MCF 10A (cell line): ENCODE measurements around the gene LRTM2. TPM values are rescaled to one million over a fixed set of nuclear protein-coding genes. Genes with fewer than 3 reads are reported as not detected.

Experiments used
- BruUV-seq: library from RNA; stranded (reverse); fragments of 400-500 nt; replicated peaks from 2 replicates; lab custom pipeline; 2021; lab: Mats Ljungman, UMichigan
- CTCF ChIA-PET: fragments of 300-600 bp; sonication (Branson Sonifier 250); formaldehyde crosslinking; extraction: SDS; loops from one replicate; lab custom pipeline; 2021; ENCODE audit warnings: antibody characterized with exemption, inconsistent platforms; lab: Yijun Ruan, JAX
- POLR2A ChIA-PET: fragments of 300-600, 350-650 bp; sonication (Branson Sonifier 250); formaldehyde crosslinking; extraction: SDS; loops from one replicate; lab custom pipeline; 2020; ENCODE audit warnings: antibody characterized with exemption, inconsistent platforms; lab: Yijun Ruan, JAX
- DNase-seq: peaks from one replicate; pipeline ENCODE4 v3.0.0-alpha.2; 2018; ENCODE audit not compliant: unreplicated experiment
- H3K27ac Mint-ChIP-seq: one replicate; pipeline ENCODE4 v1.8.0; 2022; ENCODE audit warnings: mild to moderate bottlenecking, low read depth, mixed read lengths; ENCODE audit not compliant: unreplicated experiment
- H3K27me3 Mint-ChIP-seq: one replicate; pipeline ENCODE4 v1.8.0; 2022; ENCODE audit warnings: mixed read lengths; ENCODE audit not compliant: insufficient read depth, unreplicated experiment
- H3K36me3 Mint-ChIP-seq: one replicate; pipeline ENCODE4 v1.8.0; 2022; ENCODE audit warnings: mild to moderate bottlenecking, moderate library complexity, mixed read lengths; ENCODE audit not compliant: insufficient read depth, unreplicated experiment
- H3K4me1 Mint-ChIP-seq: one replicate; pipeline ENCODE4 v1.8.0; 2022; ENCODE audit warnings: mixed read lengths; ENCODE audit not compliant: insufficient read depth, unreplicated experiment
- H3K4me3 Mint-ChIP-seq: one replicate; pipeline ENCODE4 v1.8.0; 2022; ENCODE audit warnings: mild to moderate bottlenecking, moderate library complexity, mixed read lengths; ENCODE audit not compliant: unreplicated experiment
- H3K9me3 Mint-ChIP-seq: one replicate; pipeline ENCODE4 v1.8.0; 2022; ENCODE audit warnings: mixed read lengths; ENCODE audit not compliant: unreplicated experiment
- intact Hi-C: fragments of 100-400 bp; cut with micrococcal nuclease; formaldehyde crosslinking; loops from 2 replicates; pipeline ENCODE4 v1.14.1; 2022
- total RNA-seq: library from RNA; stranded (reverse); gene quantifications from 2 replicates; pipeline ENCODE4 v1.2.3, GENCODE V29; 2022
- TF ChIP-seq, protein P1 (sequence below): fragments of 200-600 bp; IDR thresholded peaks from one replicate; pipeline ENCODE4 v1.8.0; 2022; ENCODE audit warnings: antibody characterized with exemption, mild to moderate bottlenecking; ENCODE audit not compliant: unreplicated experiment

LRTM2 gene
- total RNA-seq, 1 experiment from 2014 or later: not detected

- Mint-ChIP-seq H3K4me1 (no peaks in the 10 kb centered on the region), H3K4me3 (no peak overlapping the region), H3K27ac (no peak overlapping the region), H3K36me3 (no peaks in the 10 kb centered on the region), H3K27me3 (no peaks in the 10 kb centered on the region), H3K9me3 (peaks cover 7% of the 10 kb centered on the region)
- no TSS peak for BruUV-seq
- DNase-seq: no peak
- TF ChIP-seq, protein P1, sequence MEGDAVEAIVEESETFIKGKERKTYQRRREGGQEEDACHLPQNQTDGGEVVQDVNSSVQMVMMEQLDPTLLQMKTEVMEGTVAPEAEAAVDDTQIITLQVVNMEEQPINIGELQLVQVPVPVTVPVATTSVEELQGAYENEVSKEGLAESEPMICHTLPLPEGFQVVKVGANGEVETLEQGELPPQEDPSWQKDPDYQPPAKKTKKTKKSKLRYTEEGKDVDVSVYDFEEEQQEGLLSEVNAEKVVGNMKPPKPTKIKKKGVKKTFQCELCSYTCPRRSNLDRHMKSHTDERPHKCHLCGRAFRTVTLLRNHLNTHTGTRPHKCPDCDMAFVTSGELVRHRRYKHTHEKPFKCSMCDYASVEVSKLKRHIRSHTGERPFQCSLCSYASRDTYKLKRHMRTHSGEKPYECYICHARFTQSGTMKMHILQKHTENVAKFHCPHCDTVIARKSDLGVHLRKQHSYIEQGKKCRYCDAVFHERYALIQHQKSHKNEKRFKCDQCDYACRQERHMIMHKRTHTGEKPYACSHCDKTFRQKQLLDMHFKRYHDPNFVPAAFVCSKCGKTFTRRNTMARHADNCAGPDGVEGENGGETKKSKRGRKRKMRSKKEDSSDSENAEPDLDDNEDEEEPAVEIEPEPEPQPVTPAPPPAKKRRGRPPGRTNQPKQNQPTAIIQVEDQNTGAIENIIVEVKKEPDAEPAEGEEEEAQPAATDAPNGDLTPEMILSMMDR: no peak
- CTCF ChIA-PET: interaction anchor here (0.6 to 2.1 kb wide), 2 partner anchors 134 to 141 kb away, joined by 3 to 17 read pairs; no protein-coding TSS in a partner anchor
- POLR2A ChIA-PET: no interaction called here
- intact Hi-C loops: no loop called here
Observed at GRCh38 chr12:1805441-1806081, 14.8 kb upstream of the LRTM2 start.

DNA sequence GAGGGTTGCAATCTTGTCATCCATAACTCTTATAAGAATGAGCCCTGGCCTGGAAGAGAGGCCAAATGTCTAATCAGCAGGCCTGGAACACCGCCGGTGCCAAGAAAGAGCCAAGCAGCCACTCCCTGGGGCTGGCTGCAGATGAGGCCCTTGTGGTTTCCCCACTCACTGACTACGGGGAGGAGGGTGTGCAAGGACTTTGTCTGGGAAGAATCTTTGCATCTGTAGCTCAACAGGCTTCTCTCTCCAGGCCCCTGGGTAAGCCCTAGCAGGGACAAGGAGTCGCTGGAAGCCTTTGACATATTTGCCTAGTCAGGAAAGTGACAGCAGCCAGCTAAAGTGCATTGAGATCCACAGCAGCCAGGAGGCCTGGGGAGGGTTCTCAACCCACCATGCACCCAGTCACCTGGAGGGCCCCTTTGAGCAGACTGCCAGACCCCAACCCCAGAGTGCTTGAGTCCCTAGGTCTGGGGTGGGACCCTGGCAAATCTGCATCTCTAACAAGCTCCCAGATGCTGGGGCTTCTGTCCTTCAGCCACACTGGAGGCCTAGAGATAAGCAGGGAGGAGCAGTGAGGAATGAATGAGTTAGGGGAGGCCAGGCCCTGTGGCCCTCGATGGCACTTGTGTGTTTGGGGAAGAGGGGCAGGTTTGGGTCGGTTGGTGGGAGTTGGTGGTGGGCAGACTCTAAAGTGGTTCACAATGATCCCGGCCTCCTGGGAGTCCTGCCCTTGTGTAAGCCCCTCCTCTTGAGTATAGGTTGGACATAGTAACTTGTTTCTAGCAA is 13.9 kb upstream of the LRTM2 start:
- ChIA-PET POLR2A (no interaction called here), CTCF (interaction anchor here (0.6 to 2.1 kb wide), 3 partner anchors 9 to 140 kb away, joined by 3 to 17 read pairs (median 3); no protein-coding TSS in a partner anchor)
- TF ChIP-seq, protein P1: no peak
- Mint-ChIP-seq H3K36me3 (no peaks in the 10 kb centered on the region), H3K4me3 (no peak overlapping the region), H3K4me1 (no peaks in the 10 kb centered on the region), H3K27me3 (no peaks in the 10 kb centered on the region), H3K9me3 (peaks cover 7% of the 10 kb centered on the region), H3K27ac (no peak overlapping the region)
- BruUV-seq: no TSS peak
- intact Hi-C loops: no loop called here
- DNase-seq: no peak

DNA sequence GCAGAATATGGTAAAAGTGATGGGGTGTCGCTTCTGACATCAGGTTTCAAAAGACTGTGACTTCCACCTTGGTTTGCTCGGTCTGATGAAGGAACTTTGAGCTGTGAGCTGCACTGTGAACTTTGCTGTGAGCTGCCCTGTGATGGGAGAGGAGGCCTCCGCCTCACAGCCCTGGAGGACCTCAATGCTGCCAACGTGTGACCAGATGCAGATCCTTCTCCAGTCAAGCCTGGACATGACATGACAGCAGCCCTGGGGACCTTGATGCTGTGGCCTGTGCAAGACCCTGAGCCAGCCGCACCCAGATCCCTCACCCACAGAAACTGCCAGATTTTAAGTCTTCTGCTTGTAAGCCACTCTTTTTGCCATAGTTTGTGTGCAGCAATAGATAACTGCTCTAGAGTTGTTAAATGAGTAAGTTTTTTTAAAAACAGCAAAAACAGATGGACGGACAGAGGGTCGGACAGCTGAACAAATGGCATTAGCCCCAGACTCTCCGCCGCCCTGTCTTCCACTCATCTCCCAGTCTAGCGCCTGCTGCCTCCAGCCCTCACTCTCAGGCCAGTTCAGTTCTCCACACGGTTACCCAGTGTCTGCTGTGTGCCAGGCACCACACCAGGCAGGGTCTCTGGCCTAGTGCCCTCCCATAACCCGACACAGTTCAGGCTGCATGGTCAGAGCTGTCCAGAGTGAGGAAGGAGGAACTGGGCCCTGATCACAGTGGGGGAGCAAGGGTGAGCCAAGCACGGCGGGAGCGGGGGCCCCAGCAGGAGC is 13.1 kb upstream of the LRTM2 start:
- DNase-seq: no peak
- Mint-ChIP-seq H3K27me3 (no peaks in the 10 kb centered on the region), H3K36me3 (no peaks in the 10 kb centered on the region), H3K4me1 (no peaks in the 10 kb centered on the region), H3K9me3 (peaks cover 7% of the 10 kb centered on the region), H3K4me3 (no peak overlapping the region), H3K27ac (no peak overlapping the region)
- ChIA-PET POLR2A (no interaction called here), CTCF (interaction anchor here (2.1 kb wide), 1 partner anchor 133 kb away, joined by 17 read pairs; no protein-coding TSS in a partner anchor)
- BruUV-seq: no TSS peak
- TF ChIP-seq, protein P1: no peak
- intact Hi-C loops: no loop called here
